GM19043 (cell line): ENCODE measurements around the gene ZNF319.

Source experiments
- ATAC-seq: cut with Tn5 transposase; IDR thresholded peaks from one replicate; pipeline ENCODE4 v1.9.1; 2021; ENCODE audit warnings: low read depth; ENCODE audit not compliant: unreplicated experiment

ZNF319 gene

DNA sequence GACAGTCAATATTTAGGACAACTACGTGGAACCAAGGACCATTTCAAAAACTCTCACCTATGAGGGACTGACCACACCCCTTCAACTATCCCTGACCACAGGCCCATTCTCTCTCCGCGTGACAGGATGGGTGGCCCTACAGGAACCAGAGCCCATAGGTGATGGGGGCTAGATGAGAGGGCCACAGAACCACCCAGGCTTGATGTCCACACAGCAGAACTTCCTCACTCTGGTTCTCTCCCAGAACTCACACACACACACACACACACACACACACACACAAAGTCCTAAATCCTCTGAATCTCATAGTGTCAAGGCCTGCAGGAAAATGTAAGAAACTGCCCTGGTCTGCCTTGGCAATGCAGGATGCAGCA is 1.5 kb downstream of the ZNF319 start:
- ATAC-seq = no peak

DNA sequence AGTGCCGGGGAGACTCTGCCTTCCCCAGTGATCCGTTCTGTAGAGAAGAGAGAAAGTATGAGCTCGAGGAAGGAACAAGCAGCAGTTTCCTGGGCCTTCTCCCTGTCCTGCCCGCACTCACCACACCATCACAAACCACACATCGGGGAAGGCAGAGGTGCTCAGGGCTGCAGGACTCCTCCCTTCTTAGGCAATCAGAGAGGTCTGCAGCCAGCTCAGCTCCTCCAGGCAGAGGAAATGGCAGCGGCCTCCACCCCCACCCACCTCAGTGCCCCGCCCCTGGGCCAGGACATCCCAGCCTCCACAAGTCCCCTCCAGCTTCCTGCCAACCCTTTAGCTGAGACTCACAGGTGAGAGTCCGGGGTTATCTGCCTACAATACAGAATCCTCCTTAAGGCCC is 2.0 kb downstream of the ZNF319 start:
- ATAC-seq = no peak

DNA sequence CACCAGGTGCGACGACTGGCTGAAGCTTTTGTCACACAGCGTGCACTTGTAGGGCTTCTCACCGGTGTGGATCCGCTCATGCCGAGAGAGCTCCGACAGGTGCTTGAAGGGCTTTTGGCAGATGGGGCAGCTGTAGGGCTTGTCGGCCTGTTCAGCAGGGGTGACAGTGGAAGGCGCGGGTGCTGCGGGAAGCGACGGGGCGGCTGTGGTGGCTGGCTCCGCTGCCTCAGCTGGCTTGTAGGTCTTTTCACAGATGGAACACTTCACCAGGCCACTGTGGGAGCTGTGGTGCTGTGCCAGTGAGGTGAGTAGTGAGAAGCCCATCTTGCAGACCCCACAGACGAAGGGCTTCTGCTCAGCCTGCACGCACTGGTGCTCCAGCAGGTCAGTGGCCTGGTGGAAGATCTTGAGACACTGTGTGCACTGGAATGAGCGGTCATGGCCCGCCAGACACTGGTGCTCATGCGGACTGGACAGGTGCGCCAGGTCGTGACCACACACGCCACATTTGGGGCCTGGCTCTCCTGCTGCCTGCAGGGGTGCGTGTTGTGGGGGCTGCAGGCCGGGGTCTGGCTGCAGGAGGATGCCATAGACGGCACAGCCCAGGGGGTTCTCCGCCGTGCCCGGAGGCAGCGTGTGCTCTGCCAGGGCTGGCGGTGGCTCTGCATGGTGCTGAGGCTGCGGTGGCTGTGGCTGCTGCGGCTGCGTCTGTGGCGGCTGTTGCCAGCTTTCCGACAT is 2.8 kb downstream of the ZNF319 start:
- no peak for ATAC-seq

DNA sequence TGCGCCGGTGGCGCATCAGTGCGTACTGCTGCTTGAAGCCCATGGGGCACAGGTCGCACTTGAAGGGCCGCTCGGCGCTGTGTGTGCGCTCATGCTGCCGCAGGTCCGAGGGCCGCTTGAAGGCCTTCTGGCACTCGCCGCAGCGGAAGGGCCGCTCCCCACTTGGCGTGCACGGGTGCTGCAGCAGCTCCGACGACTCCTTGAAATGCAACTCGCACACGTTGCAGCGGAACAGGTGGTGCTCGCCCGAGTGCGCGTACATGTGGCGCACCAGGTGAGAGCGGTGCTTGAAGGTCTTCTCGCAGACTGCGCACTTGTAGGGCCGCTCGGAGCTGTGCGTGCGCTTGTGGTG is 3.3 kb downstream of the ZNF319 start:
- ATAC-seq = no peak

DNA sequence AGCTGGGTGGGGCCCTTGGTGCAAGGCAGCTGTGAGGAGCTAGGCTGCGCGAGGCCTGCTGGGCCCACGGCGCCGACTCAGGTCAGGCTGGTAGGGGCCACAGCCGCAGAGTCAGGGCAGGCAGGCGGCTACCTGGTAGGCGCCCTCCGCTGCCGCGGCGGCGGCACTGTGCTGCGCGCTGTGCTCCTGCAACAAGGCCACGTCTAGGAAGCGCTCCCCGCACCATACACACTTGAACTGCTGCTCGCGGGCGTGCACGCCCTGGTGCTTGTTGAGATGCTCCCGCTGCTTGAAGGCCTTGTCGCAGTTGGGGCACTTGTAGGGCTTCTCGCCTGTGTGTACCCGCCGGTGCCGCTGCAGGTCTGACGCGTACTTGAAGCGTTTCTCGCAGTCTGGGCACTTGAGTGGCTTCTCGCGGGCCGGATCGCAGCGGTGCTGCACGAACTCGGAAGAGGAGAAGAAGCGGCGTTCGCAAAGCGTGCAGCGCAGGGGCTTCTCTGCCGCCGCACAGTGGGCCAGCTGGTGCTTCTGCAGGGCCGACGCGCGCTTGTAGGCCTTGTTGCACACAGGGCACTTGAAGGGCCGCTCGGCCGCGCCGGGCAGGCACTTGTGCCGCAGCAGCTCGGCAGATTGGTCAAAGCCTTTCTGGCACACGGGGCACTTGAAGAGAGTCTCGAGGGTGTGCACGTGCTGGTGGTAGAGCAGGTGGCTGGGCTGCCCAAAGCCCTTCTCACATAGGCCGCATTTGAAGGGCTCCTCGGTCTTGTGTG is 3.9 kb downstream of the ZNF319 start:
- no peak for ATAC-seq

DNA sequence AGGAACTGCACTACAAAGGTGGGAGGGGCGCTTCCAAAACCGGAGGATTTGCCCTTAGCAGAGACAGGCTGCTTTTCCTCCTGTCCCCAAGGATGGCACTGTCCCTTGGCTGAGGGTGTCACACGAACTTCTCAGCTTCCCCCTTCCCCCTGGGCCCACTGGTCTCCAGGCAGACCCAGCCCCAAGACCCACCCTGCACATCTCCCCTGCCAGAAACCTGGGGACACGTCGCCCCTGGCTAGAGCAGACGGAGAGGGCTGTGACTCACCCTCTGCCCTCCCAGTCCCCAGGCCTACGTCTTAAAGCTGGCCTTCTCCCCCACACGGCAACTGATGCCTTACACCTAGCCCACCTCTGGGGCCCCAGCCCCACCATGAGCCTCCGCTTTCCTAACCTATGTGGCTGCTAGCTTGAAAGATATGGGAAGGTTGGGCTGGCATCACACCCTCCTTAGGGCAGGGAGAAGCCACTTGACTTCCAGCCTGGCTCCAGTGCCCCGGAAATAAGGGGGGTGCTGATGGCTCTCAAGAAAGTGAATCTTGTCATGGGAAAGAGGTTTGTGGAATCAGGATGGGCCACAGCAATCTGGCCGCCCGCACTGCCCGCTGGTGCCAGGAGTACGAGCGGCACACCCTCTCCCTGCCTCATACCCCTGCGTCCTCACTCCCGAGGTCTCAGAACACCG is 4.6 kb downstream of the ZNF319 start:
- ATAC-seq = no peak

DNA sequence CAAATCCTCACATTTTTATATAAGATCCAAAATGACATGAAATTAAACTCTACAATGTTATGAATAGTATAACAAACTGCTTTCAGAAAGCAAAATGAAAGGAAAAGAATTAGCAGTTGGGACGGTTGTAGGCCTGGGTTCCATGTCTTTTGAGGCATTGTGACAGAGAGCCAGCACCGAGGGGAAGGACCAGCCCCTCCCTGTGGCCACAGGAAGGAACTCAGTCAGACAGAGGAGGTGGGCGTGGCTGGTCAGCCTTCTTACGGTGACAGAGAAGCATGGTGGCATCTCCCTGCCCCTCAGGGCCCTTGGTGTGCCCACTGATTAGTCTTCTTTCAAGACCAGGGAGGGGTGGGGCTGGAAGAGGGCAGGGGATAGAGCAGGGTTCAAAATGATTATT is 5.7 kb downstream of the ZNF319 start:
- ATAC-seq = peak; percentile 64

DNA sequence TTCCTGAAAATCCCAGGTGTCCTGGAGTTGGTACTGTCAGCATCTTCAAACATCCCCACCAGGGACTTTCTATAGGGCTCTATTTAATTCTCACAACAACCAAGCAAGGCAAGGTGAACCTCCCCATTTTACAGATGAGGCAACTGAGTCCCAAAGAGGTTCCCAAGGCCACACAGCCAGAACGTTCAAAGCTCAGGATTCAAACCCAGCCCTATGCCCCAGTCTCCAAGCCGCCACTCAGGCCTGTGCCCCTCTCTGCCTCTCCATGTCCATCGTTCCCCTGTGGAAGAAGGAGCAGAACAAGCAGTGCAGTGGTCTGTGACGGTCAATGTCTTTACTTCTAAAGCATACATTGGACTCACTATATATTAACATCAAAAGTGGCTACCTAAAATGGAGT is 6.1 kb downstream of the ZNF319 start:
- no peak for ATAC-seq

DNA sequence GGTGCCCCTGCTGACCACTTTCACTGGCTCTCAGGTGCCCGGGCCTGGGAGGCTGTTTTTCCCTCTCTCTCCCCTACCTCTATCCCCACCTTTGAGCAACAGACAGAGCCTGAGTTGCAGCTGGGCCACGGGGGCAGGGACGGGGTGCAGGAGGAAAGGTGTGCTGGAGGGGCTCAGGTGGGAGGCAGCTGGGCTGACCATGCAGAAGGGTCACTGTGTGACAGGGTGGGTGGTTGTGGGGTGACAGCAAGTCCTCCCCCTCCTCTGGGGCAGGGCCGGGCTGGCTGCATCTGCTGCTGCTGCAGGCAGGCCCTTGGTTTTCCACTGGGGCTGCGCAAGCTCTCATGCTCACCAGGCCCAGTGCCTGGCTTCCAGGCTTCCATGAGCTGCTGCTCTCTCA is 6.6 kb downstream of the ZNF319 start:
- ATAC-seq = no peak

DNA sequence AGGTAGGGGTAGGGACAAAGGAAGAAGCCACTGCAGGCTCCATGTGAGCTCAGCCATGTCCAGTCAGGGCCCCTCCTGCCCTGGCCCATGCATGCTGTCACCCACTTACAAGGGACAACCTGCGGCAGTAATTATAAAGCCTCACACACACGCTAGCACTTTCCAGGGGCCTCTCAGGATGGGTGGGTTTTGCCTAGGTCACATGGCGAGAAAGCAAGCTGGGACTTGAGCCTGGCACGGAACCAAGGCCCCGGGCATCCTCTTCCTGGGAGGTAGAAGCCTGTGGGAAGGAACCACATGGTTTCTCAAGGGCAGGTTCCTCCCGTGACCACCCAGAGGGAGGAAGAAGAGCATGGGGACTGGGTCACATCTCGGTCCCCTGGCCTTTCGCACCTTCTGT is 7.0 kb downstream of the ZNF319 start:
- no peak for ATAC-seq

DNA sequence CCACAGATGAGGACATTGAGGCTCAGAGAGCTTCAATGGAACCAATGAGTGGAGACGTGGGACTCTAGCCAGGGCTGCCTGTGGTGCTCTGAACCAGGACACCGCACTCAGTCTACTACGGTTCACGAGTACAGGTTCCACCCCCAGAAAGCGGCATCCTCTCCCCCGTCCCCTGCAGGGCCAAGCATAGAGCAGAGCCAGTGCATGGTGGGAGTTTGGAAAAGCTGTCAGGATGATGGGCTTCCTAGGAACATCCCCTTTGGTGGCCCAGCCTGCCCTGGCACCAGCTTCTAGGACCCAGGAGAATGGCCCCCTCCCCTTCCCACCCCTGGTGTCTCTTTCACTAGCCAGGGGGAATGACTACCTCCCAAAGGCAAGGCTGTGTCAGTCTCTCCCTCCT is 8.4 kb downstream of the ZNF319 start:
- ATAC-seq = no peak

DNA sequence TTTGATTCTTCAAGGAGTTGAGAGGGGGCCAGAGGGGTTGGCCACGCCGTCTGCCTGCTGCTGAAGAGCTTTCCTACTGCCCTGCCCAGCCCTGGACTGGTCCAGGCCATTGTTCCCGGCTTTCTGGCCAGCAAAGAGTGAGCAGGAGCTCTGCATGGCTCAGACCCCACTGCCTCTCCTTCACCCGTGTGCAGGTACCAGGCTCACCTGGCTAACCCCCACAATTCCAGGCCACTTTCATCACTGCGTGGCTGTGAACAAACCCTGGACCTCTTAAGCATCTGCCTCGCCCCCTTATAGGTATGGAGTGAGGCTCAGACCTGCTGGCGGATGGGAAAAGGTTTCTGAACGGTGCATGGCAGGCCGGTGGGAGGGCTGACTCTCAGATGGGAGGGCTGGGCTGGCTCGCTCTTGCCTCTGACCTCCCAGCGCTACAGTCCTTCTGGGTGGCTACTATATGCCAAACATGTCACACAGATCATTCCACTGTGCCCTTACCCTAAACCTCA is 8.9 kb downstream of the ZNF319 start:
- no peak for ATAC-seq

DNA sequence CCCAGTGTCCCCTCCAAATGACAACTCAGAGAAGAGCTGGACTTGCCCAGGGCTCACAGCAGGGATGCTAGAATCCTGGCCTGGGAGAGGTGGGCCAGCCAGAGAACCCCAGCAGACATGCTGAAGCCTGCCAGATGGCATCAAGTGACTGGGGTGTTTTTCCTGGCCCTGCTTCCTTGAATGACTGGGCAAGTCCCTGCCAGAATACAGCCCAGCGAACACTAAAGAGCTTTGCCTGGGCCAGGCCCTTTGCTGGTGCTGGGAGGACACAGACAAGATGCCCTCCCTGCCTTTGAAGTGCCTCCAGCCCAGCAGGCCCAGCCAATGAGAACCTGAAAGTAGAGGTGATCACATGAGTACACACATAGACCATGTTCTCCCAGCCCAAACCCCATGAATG is 11.5 kb downstream of the ZNF319 start:
- no peak for ATAC-seq

DNA sequence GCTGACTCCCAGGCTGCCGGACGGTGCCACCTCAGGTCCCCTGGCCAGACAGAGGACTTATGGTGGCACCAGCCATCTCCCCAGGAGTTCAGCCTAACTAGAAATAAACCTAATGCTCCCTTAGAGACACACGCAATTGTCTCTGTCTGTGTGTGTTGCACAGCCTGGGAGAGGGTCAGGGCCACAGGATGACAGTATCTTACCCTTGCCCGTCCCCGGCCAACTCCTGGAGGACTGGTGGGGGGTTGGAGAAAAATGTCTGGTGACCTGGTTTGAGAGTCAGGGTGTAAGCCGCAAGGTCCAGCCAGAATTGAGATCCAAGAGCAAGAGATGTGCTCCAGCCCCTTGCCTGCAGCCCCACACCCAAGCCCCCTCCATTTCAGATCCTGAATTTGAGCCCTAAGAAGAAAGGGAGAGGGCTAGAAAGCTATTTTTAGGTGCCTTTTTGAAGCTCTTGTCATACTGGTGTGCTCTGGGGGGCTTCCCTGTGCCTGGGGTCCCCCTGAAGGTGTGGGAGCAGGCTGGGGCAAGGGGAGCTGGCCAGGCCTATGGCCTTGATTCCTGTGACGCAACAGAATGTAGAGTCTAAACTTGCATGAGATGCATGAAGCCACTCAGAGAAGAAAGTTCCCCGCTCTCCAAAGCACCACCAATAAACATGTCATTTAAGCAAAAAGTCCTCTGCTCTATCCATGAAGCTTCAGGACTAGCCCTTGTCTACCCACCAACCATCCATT is 12.9 kb downstream of the ZNF319 start:
- no peak for ATAC-seq

DNA sequence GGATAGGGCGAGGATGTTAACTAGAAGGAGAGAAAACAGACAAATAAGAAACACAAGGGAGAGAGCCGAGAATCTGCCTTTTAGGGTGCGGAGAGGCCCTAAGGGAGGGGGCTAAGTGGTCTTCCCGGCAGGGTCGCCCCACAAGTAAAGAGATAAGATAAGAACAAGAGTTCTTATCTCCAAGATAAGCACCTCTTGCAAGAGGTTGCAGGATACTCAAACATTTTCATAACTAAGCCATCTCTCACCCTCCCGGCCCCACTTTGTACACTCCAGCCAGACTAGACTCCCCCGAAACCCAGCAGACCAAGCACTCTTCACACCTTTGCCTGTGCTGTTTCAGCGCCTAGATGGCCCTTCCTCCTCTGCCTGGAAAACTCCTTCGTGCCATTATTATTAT is 14.3 kb downstream of the ZNF319 start:
- ATAC-seq = no peak

DNA sequence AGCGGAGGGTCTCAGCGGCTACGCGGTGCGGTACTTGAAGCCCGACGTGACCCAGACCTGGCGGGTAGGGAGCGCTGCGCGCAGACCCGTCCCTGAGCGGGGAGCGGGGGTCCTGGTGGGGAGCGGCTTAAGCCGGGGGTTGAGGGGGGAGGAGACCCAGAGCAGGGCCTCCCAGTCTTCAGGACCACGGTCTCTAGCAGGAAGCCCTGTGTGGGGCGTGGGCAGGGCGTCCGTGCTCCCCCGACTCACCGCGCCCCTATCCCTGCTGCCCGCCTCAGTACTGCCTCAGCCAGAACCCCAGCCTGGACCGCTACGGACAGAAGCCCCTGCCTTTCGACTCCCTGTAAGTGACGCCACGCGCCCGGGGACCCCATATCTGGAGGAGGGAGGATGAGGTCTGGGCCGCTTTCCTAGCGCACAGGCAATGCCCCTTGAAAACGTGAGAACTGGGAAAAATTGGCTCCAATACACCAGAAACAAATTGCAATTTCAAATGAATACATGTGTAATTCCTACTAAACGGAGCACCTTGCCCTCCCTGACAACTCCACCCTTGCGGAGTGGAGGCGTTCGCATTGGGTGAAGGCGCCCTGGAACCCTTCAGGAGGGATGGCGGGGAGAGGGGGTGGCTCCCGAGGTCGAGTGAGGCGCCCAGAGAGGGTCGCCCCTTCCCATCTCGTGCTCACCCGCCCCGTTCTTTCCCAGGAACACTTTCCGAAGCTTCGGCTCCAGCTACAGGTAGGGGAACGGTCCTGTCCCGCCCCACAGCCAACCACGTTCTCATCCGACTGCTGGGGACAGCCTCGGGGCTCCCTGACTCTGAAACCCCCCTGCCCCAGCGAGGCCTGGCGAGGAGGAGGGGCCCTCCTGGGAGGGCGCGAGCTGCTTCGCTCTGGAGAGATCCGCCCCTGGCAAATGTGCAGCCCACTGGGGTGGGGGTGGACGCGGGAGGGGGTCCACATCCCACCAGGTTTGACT is 15.0 kb downstream of the ZNF319 start:
- no peak for ATAC-seq

DNA sequence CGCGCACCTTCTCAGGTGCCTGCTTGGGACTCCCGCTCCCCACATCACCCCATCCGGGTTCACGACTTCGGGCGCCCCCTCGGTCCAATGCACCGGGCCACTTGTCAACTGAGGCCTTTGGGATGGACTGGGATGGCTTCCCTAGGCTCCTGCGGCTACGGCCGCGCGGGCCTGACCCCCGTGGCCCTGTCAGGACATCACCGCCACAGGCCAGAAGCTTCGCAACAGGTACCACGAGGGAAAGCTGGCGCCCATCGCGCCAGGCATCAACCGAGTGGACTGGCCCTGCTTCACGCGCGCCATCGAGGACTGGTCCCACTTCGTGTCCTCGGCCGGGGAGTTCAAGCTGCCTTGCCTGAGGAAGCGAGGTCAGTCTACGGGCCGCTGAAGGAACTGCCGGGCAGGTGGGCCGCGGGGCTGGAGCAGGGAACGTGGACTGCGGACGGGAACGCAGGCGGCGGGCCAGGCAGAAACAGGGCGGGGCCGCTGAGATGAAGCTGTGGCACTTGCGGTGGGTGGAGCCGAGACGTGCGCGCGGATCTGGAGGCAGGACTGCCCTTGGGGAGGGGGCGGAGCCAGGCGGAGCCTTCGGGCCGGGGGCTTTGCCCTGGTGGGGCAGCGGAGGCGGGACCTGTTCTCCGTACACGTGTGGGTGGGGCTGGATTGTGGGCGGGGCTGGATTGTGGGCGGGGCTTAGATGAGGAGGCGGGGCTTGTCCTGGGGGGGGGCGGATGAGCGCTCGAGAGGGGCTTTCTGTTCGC is 15.8 kb downstream of the ZNF319 start:
- ATAC-seq = peak; percentile 81

DNA sequence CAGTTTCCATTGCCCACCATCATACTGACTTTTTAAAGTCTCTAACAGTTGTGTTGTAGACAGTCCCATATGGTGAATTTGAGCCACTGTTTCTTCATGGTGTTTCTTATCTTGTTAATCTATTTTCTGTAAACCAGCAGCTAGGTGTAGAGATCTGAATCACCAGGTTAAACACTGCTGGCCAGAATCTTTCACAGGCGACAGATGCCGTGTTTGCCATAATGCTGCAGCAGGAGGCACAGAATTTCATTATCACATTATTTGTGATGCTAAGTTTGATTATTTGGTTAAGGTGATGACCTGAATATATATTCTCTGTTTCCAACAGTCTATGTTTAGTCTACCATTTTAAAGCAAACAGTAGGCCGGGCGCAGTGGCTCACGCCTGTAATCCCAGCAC is 18.1 kb downstream of the ZNF319 start:
- no peak for ATAC-seq

DNA sequence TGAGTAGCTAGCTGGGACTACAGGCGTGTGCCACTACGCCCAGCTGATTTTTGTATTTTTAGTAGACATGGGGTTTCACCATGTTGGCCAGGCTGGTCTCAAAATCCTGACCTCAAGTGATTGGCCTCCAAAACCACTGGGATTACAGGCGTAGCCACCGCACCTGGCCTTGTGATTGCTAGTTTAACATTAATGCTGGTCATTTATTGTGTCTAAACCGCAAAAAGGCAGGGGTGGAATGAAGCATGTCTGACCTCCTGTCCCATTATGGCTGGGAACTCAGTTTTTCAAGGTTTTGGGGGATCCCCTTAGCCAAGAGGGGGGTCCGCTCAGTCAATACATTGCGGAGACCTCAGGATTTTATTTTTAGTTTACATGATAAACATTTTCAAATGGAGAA is 18.8 kb downstream of the ZNF319 start:
- no peak for ATAC-seq
